ENCODE data around the gene PLB1. TPM values are rescaled to one million over a fixed set of nuclear protein-coding genes. Genes with fewer than 3 reads are reported as not detected.

The PLB1 gene
- total RNA-seq, 2 experiments from 2014 or later, result not detected

- intact Hi-C loops (cut with micrococcal nuclease; ENCODE audit: unreplicated experiment), result no loop called here
- CTCF ChIA-PET (ENCODE audit: unreplicated experiment), result no interaction called here
- BruUV-seq (replicated peaks), result no TSS peak
- H3K9me2 ChIP-seq (ENCODE audit: insufficient read depth, low read length), result no peaks in the 10 kb centered on the region
- H3K79me2 ChIP-seq (ENCODE audit: insufficient read depth, low read depth, low read length), result no peaks in the 10 kb centered on the region
- no peak overlapping the region for H3K4me2 ChIP-seq (ENCODE audit: low read length)
- no peak overlapping the region for H3K27ac ChIP-seq (ENCODE audit: low read depth, low read length, poor library complexity, severe bottlenecking)
- POLR2A ChIA-PET, result interaction anchor here (0.6 to 1.0 kb wide), 2 partner anchors 10 to 83 kb away, joined by 3 read pairs; no protein-coding TSS in a partner anchor
- no peaks in the 10 kb centered on the region for H3K9me3 ChIP-seq (ENCODE audit: low read length)
- TF ChIP-seq EZH2phosphoT487 (IDR thresholded peaks at IDR 0.05; ENCODE audit: borderline replicate concordance, low read depth, low read length) (no peak), CTCF (conservative IDR thresholded peaks at IDR 0.05; ENCODE audit: low read length) (no peak)
- H3K4me3 ChIP-seq (ENCODE audit: low read depth, low read length, poor library complexity, severe bottlenecking), result no peak overlapping the region
- H3K36me3 ChIP-seq (ENCODE audit: insufficient read depth, low read length), result no peaks in the 10 kb centered on the region
- no peak for DNase-seq (ENCODE audit: low spot score)
- H2AFZ ChIP-seq (ENCODE audit: low read length), result no peak overlapping the region
- H4K20me1 ChIP-seq (ENCODE audit: insufficient read depth, low read length), result no peaks in the 10 kb centered on the region
- peaks cover 6% of the 10 kb centered on the region for H3K4me1 ChIP-seq (ENCODE audit: insufficient read depth, low read length, poor library complexity, severe bottlenecking)
These were observed 91.8 kb downstream of the PLB1 start for GRCh38 chr2:28587526-28588291.

- no peak overlapping the region for H3K4me3 ChIP-seq (ENCODE audit: low read depth, low read length, poor library complexity, severe bottlenecking)
- intact Hi-C loops (cut with micrococcal nuclease; ENCODE audit: unreplicated experiment), result no loop called here
- no peak overlapping the region for H2AFZ ChIP-seq (ENCODE audit: low read length)
- H3K9me2 ChIP-seq (ENCODE audit: insufficient read depth, low read length), result no peaks in the 10 kb centered on the region
- POLR2A ChIA-PET, result no interaction called here
- peaks cover 6% of the 10 kb centered on the region for H3K4me1 ChIP-seq (ENCODE audit: insufficient read depth, low read length, poor library complexity, severe bottlenecking)
- CTCF ChIA-PET (ENCODE audit: unreplicated experiment), result no interaction called here
- H3K27ac ChIP-seq (ENCODE audit: low read depth, low read length, poor library complexity, severe bottlenecking), result no peak overlapping the region
- no peaks in the 10 kb centered on the region for H3K36me3 ChIP-seq (ENCODE audit: insufficient read depth, low read length)
- TF ChIP-seq EZH2phosphoT487 (IDR thresholded peaks at IDR 0.05; ENCODE audit: borderline replicate concordance, low read depth, low read length), result no peak
- no peak for TF ChIP-seq CTCF (conservative IDR thresholded peaks at IDR 0.05; ENCODE audit: low read length)
- H3K9me3 ChIP-seq (ENCODE audit: low read length), result no peaks in the 10 kb centered on the region
- no peaks in the 10 kb centered on the region for H4K20me1 ChIP-seq (ENCODE audit: insufficient read depth, low read length)
- H3K79me2 ChIP-seq (ENCODE audit: insufficient read depth, low read depth, low read length), result no peaks in the 10 kb centered on the region
- BruUV-seq (replicated peaks), result no TSS peak
- no peak for DNase-seq (ENCODE audit: low spot score)
- no peak overlapping the region for H3K4me2 ChIP-seq (ENCODE audit: low read length)
These were observed 92.4 kb downstream of the PLB1 start for GRCh38 chr2:28588292-28588670.

GRCh38 chr2:28589746-28590463 is 94.0 kb downstream of the PLB1 start:
- Histone ChIP-seq H3K4me3 (ENCODE audit: low read depth, low read length, poor library complexity, severe bottlenecking) (no peak overlapping the region), H4K20me1 (ENCODE audit: insufficient read depth, low read length) (no peaks in the 10 kb centered on the region), H3K79me2 (ENCODE audit: insufficient read depth, low read depth, low read length) (no peaks in the 10 kb centered on the region), H2AFZ (ENCODE audit: low read length) (no peak overlapping the region), H3K4me2 (ENCODE audit: low read length) (no peak overlapping the region), H3K9me3 (ENCODE audit: low read length) (no peaks in the 10 kb centered on the region), H3K27ac (ENCODE audit: low read depth, low read length, poor library complexity, severe bottlenecking) (no peak overlapping the region), H3K36me3 (ENCODE audit: insufficient read depth, low read length) (no peaks in the 10 kb centered on the region), H3K9me2 (ENCODE audit: insufficient read depth, low read length) (no peaks in the 10 kb centered on the region), H3K4me1 (ENCODE audit: insufficient read depth, low read length, poor library complexity, severe bottlenecking) (peaks cover 6% of the 10 kb centered on the region)
- TF ChIP-seq CTCF (conservative IDR thresholded peaks at IDR 0.05; ENCODE audit: low read length), result no peak
- TF ChIP-seq EZH2phosphoT487 (IDR thresholded peaks at IDR 0.05; ENCODE audit: borderline replicate concordance, low read depth, low read length), result no peak
- ChIA-PET CTCF (ENCODE audit: unreplicated experiment) (no interaction called here), POLR2A (no interaction called here)
- no peak for DNase-seq (ENCODE audit: low spot score)
- intact Hi-C loops (cut with micrococcal nuclease; ENCODE audit: unreplicated experiment), result no loop called here
- no TSS peak for BruUV-seq (replicated peaks)
